DOHH2 (cell line): ENCODE data around the gene P3H2.

ENCODE experiments used
- CTCF ChIP-seq: fragments of 200-600 bp; sonication (generic); IDR thresholded peaks from one replicate; pipeline ENCODE4 v1.5.1; 2014; ENCODE audit warnings: antibody characterized with exemption, mild to moderate bottlenecking, low read depth, low read length; ENCODE audit not compliant: poor library complexity, severe bottlenecking
- EZH2phosphoT487 ChIP-seq: fragments of 200-600 bp; sonication (generic); IDR thresholded peaks from 2 replicates; pipeline ENCODE4 v1.6.1; 2017; ENCODE audit warnings: borderline replicate concordance, mild to moderate bottlenecking, antibody characterized with exemption, low read length, moderate library complexity, mixed read lengths

DNA sequence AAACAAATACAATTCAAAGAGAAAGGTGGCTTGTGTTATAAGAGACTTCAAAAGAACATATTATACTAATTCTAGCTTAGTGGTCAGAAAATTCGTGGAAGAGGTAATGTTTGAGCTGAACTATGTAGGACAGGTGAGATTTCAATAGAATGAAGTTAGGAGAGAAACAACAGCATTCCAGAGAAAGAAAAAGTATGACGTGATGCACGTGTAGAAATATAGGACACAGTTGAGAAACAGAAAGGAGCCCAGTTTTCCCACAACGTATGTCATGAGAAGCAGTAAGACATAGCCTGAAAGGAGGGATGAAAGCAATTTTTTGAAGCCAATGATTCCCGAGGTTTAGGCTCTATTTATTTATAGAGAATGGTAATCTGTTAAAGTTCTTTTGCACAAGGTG, 18.7 kb upstream of the P3H2 start:
- TF ChIP-seq CTCF = no peak
- no peak for TF ChIP-seq EZH2phosphoT487
